HEK293 (cell line): ENCODE results near the gene KCNIP2.

Experiments used
- AEBP2 ChIP-seq: fragments of 450-650 bp; formaldehyde crosslinking; IDR thresholded peaks from 2 replicates; pipeline ENCODE4 v1.5.1; 2016; ENCODE audit warnings: missing biosample characterization, missing genetic modification characterization, borderline replicate concordance
- GLIS1 ChIP-seq: fragments of 450-650 bp; formaldehyde crosslinking; IDR thresholded peaks from 2 replicates; pipeline ENCODE4 v1.5.1; 2016; ENCODE audit warnings: missing biosample characterization, missing genetic modification characterization
- HOXA7 ChIP-seq: sonication (generic); formaldehyde crosslinking; IDR thresholded peaks from 2 replicates; pipeline ENCODE4 v1.8.1; 2022; ENCODE audit warnings: missing genetic modification reagents, borderline replicate concordance
- KLF1 ChIP-seq: fragments of 450-650 bp; formaldehyde crosslinking; IDR thresholded peaks from 2 replicates; pipeline ENCODE4 v1.5.1; 2016; ENCODE audit warnings: missing biosample characterization, missing genetic modification characterization
- KLF8 ChIP-seq: fragments of 450-650 bp; formaldehyde crosslinking; IDR thresholded peaks from 2 replicates; pipeline ENCODE4 v1.5.1; 2016; ENCODE audit warnings: missing biosample characterization, missing genetic modification characterization
- KLF9 ChIP-seq: fragments of 450-650 bp; formaldehyde crosslinking; IDR thresholded peaks from 2 replicates; pipeline ENCODE4 v1.5.1; 2016; ENCODE audit warnings: missing biosample characterization, missing genetic modification characterization, low read depth
- RBAK ChIP-seq: fragments of 450-650 bp; formaldehyde crosslinking; IDR thresholded peaks from 2 replicates; pipeline ENCODE4 v1.5.1; 2016; ENCODE audit warnings: missing biosample characterization, missing genetic modification characterization
- SETDB1 ChIP-seq: IDR thresholded peaks from one replicate; pipeline ENCODE4 v1.6.1; 2017; ENCODE audit warnings: mild to moderate bottlenecking, low read length, moderate library complexity, mixed read lengths; ENCODE audit not compliant: insufficient read length
- WT1 ChIP-seq: fragments of 450-650 bp; formaldehyde crosslinking; IDR thresholded peaks from 2 replicates; pipeline ENCODE4 v1.5.1; 2016; ENCODE audit warnings: missing biosample characterization, missing genetic modification characterization
- ZBTB1 ChIP-seq: fragments of 450-650 bp; formaldehyde crosslinking; IDR thresholded peaks from 2 replicates; pipeline ENCODE4 v1.5.1; 2016; ENCODE audit warnings: missing biosample characterization, missing genetic modification characterization
- ZBTB17 ChIP-seq: fragments of 450-650 bp; formaldehyde crosslinking; IDR thresholded peaks from 2 replicates; pipeline ENCODE4 v1.5.1; 2016; ENCODE audit warnings: missing biosample characterization, missing genetic modification characterization
- ZBTB44 ChIP-seq: fragments of 450-650 bp; IDR thresholded peaks from 2 replicates; pipeline ENCODE4 v1.5.1; 2018; ENCODE audit warnings: missing biosample characterization, mild to moderate bottlenecking, missing genetic modification characterization
- ZBTB48 ChIP-seq: fragments of 450-650 bp; formaldehyde crosslinking; IDR thresholded peaks from 2 replicates; pipeline ENCODE4 v1.5.1; 2016; ENCODE audit warnings: missing biosample characterization, missing genetic modification characterization
- ZBTB6 ChIP-seq: fragments of 450-650 bp; formaldehyde crosslinking; IDR thresholded peaks from 2 replicates; pipeline ENCODE4 v1.5.1; 2017; ENCODE audit warnings: missing biosample characterization, missing genetic modification characterization
- ZFHX2 ChIP-seq: fragments of 450-650 bp; formaldehyde crosslinking; conservative IDR thresholded peaks from 2 replicates; pipeline ENCODE4 v1.5.1; 2016; ENCODE audit warnings: missing biosample characterization, missing genetic modification characterization
- ZNF112 ChIP-seq: fragments of 450-650 bp; formaldehyde crosslinking; IDR thresholded peaks from 2 replicates; pipeline ENCODE4 v1.5.0; 2017; ENCODE audit warnings: missing biosample characterization, missing genetic modification characterization
- ZNF157 ChIP-seq: fragments of 450-650 bp; formaldehyde crosslinking; IDR thresholded peaks from 2 replicates; pipeline ENCODE4 v1.5.1; 2016; ENCODE audit warnings: missing biosample characterization, missing genetic modification characterization
- ZNF211 ChIP-seq: fragments of 450-650 bp; formaldehyde crosslinking; IDR thresholded peaks from 2 replicates; pipeline ENCODE4 v1.5.1; 2016; ENCODE audit warnings: low read depth, missing biosample characterization, missing genetic modification characterization
- ZNF223 ChIP-seq: fragments of 450-650 bp; formaldehyde crosslinking; IDR thresholded peaks from 2 replicates; pipeline ENCODE4 v1.5.1; 2016; ENCODE audit warnings: missing biosample characterization, missing genetic modification characterization
- ZNF26 ChIP-seq: fragments of 450-650 bp; formaldehyde crosslinking; IDR thresholded peaks from 2 replicates; pipeline ENCODE4 v1.5.1; 2016; ENCODE audit warnings: missing biosample characterization, missing genetic modification characterization
- ZNF280D ChIP-seq: fragments of 450-650 bp; formaldehyde crosslinking; IDR thresholded peaks from 2 replicates; pipeline ENCODE4 v1.5.1; 2016; ENCODE audit warnings: missing biosample characterization, missing genetic modification characterization
- ZNF398 ChIP-seq: fragments of 450-650 bp; formaldehyde crosslinking; IDR thresholded peaks from 2 replicates; pipeline ENCODE4 v1.5.1; 2017; ENCODE audit warnings: missing biosample characterization, missing genetic modification characterization
- ZNF501 ChIP-seq: fragments of 450-650 bp; formaldehyde crosslinking; IDR thresholded peaks from 2 replicates; pipeline ENCODE4 v1.5.1; 2016; ENCODE audit warnings: missing biosample characterization, missing genetic modification characterization
- ZNF549 ChIP-seq: fragments of 450-650 bp; IDR thresholded peaks from 2 replicates; pipeline ENCODE4 v1.5.1; 2018; ENCODE audit warnings: missing biosample characterization, missing genetic modification characterization, mild to moderate bottlenecking, inconsistent platforms, moderate library complexity
- ZNF558 ChIP-seq: fragments of 450-650 bp; formaldehyde crosslinking; IDR thresholded peaks from 2 replicates; pipeline ENCODE4 v1.5.1; 2016; ENCODE audit warnings: missing biosample characterization, missing genetic modification characterization
- ZNF610 ChIP-seq: fragments of 450-650 bp; formaldehyde crosslinking; IDR thresholded peaks from 2 replicates; pipeline ENCODE4 v1.5.1; 2016; ENCODE audit warnings: missing biosample characterization, missing genetic modification characterization, borderline replicate concordance
- ZNF658 ChIP-seq: fragments of 450-650 bp; formaldehyde crosslinking; IDR thresholded peaks from 2 replicates; pipeline ENCODE4; 2016; ENCODE audit warnings: missing biosample characterization, missing genetic modification characterization
- ZNF701 ChIP-seq: fragments of 450-650 bp; formaldehyde crosslinking; IDR thresholded peaks from 2 replicates; pipeline ENCODE4 v1.5.1; 2016; ENCODE audit warnings: missing biosample characterization, missing genetic modification characterization
- ZNF785 ChIP-seq: fragments of 450-650 bp; formaldehyde crosslinking; IDR thresholded peaks from 2 replicates; pipeline ENCODE4 v1.5.1; 2016; ENCODE audit warnings: missing biosample characterization, missing genetic modification characterization
- ZNF792 ChIP-seq: fragments of 450-650 bp; formaldehyde crosslinking; IDR thresholded peaks from 2 replicates; pipeline ENCODE4 v1.5.1; 2016; ENCODE audit warnings: missing biosample characterization, missing genetic modification characterization
- ZNF843 ChIP-seq: fragments of 450-650 bp; formaldehyde crosslinking; IDR thresholded peaks from 2 replicates; pipeline ENCODE4 v1.5.1; 2016; ENCODE audit warnings: missing biosample characterization, missing genetic modification characterization

The KCNIP2 gene

GRCh38 chr10:101818872-101819633, 24.5 kb downstream of the KCNIP2 start (continued):
- TF ChIP-seq KLF9 (tag by site-specific recombination) (no peak), ZNF549 (tag by site-specific recombination) (no peak), HOXA7 (CRISPR knock-in tag) (no peak), ZNF701 (tag by site-specific recombination) (no peak), WT1 (tag by site-specific recombination) (no peak), ZBTB1 (tag by site-specific recombination) (no peak), ZNF26 (tag by site-specific recombination) (no peak), ZNF785 (tag by site-specific recombination) (no peak), ZBTB48 (tag by site-specific recombination) (peak; percentile 90), ZBTB6 (tag by site-specific recombination) (peak; percentile 98), GLIS1 (tag by site-specific recombination) (peak; percentile 46), ZNF658 (no peak), ZNF398 (no peak), ZNF843 (tag by site-specific recombination) (no peak), ZNF792 (no peak), ZNF501 (tag by site-specific recombination) (no peak), SETDB1 (no peak), ZBTB17 (tag by site-specific recombination) (peak; percentile 93), ZNF112 (no peak), AEBP2 (tag by site-specific recombination) (no peak), ZNF211 (tag by site-specific recombination) (no peak), ZFHX2 (tag by site-specific recombination) (no peak), ZNF280D (no peak), ZNF610 (tag by site-specific recombination) (no peak), KLF8 (tag by site-specific recombination) (no peak), KLF1 (no peak), RBAK (no peak), ZNF558 (tag by site-specific recombination) (no peak), ZNF157 (tag by site-specific recombination) (no peak), ZNF223 (tag by site-specific recombination) (no peak), ZBTB44 (tag by site-specific recombination) (no peak)
